ENCODE results near the gene SPAG7.
A peak's percentile ranks its signal among the peaks of the same experiment; 100 is the strongest.

The SPAG7 gene, protein sequence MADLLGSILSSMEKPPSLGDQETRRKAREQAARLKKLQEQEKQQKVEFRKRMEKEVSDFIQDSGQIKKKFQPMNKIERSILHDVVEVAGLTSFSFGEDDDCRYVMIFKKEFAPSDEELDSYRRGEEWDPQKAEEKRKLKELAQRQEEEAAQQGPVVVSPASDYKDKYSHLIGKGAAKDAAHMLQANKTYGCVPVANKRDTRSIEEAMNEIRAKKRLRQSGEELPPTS

GRCh38 chr17:4967539-4968485 is at the start of gene SPAG7:
TSS of gene SPAG7 (minus strand) at chr17:4967817. CDS start at chr17:4967804, 13 bp downstream.
- peak; percentile 76 to 88 for DNase-seq

GRCh38 chr17:5014357-5014756 is 46.7 kb upstream of the SPAG7 start:
- no peak for DNase-seq

GRCh38 chr17:5011928-5012327 is 44.3 kb upstream of the SPAG7 start:
- DNase-seq: no peak

- DNase-seq: no peak
Measured at GRCh38 chr17:5003214-5003867, 35.7 kb upstream of the SPAG7 start.

GRCh38 chr17:5002121-5002788 is 34.6 kb upstream of the SPAG7 start:
- DNase-seq: no peak

GRCh38 chr17:5000237-5000639 is 32.6 kb upstream of the SPAG7 start:
- DNase-seq: no peak

DNA sequence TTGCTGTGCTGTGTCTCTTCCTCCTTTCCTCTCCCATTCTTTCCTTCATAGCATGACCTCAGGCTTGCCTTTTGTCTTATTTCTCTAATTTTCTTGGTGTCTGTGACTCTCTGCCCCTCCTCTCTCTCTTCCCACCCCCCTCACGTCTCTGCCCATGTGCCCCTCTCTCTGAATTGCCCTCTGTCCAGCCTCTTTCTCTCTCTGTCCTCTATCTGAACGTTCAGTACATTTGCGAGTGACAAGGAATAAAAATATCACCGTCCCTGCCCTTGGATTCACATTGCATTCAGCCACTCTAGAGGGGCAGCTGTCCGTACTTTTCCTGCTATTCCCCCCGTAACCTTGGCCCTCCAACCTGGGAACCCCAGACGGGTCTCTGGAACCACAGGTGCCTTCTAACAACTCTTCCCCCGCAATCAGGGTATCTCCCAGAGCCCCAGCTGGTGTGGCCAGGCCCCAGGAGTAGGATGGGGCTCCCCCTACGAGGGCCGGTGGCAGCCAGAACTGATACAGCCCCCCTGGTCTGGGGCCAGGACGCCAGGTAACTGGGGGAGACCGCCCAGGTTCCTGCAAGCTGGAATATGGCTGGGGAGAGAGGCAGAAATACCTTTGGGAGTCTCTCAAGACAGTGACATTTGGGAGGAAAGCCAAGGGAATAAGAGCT is 31.9 kb upstream of the SPAG7 start:
- no peak for DNase-seq

DNA sequence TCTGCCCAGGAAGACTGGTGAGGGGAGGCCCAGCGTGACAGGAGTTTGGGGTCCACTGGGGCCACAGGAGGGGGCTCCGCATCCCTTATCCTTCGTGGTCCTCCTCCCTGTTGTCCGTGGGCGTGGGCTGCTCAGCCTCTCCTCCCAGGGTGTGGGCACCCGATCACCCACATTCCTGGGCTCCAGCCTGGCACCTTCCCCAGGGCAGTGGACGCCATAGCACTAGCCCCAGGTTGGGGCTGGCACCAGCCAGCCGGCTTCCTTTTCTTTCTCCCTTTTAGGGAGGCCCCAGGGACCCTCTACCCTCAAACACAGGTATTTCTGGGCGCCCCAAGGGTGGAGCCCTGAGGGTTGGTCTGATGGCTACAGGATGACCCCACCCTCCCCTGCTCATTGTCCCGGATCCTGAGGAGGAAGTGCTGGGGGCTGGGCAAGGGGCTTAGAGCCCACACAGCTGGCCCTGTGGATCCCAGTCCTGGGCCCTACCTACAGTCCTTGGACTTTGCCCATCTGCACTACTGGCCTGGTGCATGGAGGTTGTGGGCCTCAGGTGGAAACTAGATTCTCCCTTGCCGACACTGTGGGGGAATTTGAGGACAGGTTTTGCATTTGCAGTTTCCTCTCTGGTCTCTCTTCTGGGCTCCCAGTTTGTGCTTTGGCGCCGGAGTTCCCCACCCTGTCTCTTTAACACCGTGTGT is 31.3 kb upstream of the SPAG7 start:
- no peak for DNase-seq

GRCh38 chr17:4998027-4998731 is 30.6 kb upstream of the SPAG7 start:
- no peak for DNase-seq

DNA sequence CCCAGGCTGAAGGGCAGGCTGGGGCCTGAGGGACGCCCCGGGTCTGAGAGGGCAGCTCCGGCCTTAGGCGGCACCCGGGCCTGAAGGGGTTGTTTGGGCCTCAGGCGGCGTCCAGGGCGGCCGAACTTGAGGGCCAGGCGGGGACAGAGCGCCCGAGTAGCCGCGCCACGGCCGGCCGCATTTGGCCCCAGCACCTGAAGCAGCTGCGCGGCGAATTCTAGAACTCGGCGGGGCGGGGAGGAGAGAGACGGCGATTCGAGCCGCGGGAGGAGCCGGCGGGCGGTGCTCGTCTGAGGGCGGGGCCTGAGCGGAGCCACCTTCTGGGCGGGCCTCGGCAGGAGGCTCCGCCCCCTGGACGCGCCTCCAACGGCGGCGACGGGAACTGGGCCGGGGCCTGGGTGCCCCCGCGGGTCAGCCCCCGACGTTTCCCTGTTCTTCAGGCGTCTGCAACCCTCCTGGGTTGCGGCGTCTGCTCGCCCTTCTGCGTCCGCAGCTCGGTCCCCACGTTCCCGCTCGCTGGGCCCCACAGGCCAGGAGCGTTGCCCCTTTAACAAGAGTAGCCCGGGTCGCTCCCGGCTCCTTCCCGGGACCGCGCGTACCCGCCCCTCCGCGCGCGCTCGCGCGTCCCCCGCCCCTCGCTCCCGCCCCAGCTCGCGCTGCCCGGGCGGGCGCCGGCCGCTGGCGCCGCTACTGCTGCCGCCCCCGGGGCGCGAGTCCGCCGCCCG is 29.8 kb upstream of the SPAG7 start, which contains the start of the genes INCA1 and KIF1C:
Gene INCA1 (minus strand): TSS at position 221 of the 725 bp plus-strand sequence. CDS start 3,085 bp downstream, outside the sequence.
Gene KIF1C (plus strand): TSS at position 649 of the 725 bp plus-strand sequence. CDS start 2,297 bp downstream, outside the sequence.
- peak; percentile 41 to 64 for DNase-seq

DNA sequence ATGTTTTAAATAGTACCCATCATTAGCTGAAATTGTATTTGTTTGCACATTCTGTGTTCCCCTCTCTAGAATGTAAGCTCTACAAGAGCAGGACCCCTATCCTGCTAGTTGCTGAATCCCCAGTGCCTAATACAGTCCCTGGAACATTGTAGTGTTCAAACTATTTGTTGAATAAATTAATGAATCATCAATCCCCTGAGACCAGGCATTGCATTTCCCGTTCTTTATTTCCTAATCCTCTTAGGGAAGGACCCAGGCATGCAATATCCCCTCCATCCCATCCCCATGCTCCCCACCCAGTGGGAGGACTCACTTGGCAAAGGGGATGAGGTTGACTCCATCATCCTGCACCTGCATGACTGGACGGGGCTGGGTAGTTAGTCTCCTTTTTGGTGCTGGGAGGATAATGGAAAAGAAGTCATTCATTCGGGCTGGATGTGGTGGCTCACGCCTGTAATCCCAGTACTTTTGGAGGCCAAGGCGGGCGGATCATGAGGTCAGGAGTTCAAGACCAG is 26.5 kb upstream of the SPAG7 start:
- DNase-seq: no peak

GRCh38 chr17:4987767-4988567 is 20.4 kb upstream of the SPAG7 start:
- DNase-seq: no peak

DNA sequence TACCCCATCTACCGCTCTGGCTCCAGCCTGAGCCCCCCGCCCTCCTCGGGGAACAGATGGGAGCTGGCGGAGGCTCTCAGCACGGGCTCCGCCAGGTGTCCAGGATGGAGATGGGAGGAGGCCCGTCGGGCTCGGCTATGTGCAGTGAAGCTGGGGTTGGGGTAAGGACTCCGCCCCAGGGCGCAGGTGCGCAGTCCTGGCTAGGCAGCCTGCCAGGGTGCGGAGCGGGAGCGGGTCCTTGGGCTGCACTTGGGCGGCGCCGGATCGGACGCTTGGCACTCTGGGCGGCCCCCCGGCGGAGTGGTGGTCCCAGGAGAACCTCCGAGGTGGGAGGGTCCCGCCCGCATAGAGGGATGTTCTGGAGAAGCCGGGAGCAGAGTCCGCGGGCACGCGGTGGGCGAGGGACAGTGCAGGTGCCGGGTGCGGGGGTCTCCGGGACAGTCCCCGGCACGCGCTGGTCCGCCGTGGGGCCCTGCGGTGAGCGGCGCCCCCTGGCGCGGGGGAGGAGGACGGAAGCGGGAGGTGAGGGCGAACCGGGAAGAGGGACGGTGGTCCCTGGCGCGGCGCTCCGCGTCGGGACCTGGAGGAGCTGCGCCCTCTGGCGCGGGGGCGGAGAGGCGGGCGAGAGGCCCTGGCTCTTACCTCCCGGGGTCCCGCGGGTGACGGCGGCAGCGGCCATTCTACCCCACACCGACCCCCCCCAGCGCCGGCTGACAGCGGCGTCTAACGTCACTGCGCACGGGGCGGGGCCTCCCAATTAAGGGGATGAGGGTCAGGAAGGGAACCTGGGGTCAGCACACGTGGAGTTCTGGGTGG is 19.5 kb upstream of the SPAG7 start, which contains the start of gene CAMTA2:
Gene CAMTA2 (minus strand): TSS at position 725 of the 816 bp plus-strand sequence. CDS start 1,453 bp downstream, outside the sequence.
- DNase-seq: peak; percentile 14 to 69

GRCh38 chr17:4986403-4986802 is 18.8 kb upstream of the SPAG7 start:
- DNase-seq: no peak

DNA sequence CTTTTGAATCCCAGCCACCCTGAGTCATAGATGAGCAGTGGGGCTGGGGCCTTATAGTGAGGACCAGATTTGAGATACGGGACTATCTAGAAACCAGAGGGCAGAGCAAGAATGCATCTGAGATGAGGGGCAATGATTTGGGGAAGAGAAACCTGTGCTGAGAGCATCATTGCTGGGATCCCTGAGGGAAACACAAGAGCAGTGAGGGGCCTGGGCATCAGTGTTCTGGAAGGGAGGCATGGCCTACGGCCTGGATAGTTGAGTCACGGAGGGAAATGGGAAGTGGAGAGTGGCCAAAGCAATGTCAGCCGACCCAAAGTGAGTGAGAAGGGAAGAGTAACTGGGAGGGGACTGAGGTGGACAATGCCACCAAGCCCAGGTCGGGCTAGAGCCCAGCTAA is 14.7 kb upstream of the SPAG7 start:
- no peak for DNase-seq

- no peak for DNase-seq
Measured at GRCh38 chr17:4980644-4981216, 13.1 kb upstream of the SPAG7 start.

DNA sequence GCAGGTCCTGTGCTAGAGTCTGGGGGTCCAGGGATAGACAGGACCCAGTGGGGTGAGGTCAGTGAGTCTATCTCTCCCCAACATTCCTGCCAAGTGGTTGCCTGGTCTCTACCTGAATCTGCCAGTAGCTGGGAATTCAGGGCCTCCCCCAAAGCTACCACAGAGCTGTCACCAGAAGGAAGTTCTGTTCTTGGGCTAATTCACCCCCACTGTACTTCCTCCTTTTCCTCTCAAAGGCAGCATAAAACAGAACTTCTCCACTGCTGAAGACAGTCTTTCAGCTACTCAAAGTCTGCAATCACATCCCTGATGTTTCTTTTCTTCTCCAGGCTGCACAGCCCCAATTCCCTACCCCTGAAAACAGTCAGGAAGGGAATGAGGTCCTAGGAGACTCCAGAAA is 11.1 kb upstream of the SPAG7 start:
- DNase-seq: no peak

Measured in NCI-H187 (cell line).